ENCODE results near the gene SIX1. TPM values are rescaled to one million over a fixed set of nuclear protein-coding genes. Genes with fewer than 3 reads are reported as not detected.

Gene SIX1
- total RNA-seq, result 0.05 TPM in 1 of 2 replicates, not detected in the other

GRCh38 chr14:60648934-60649874, at the start of gene SIX1:
SIX1 (minus strand) TSS chr14:60649477; CDS start chr14:60649189, 288 bp downstream.

Other genes with a start within 250 kb of the SIX1 start
- gene C14orf39, start 163.4 kb downstream of the SIX1 start, total RNA-seq, result 0.05 TPM in 1 of 2 replicates, not detected in the other
- gene SIX6, start 140.3 kb downstream of the SIX1 start, total RNA-seq, result not detected in 2 replicates
- 5.3 and 12.3 TPM in 2 replicates for gene SIX4, start 74.9 kb upstream of the SIX1 start, total RNA-seq
- gene MNAT1, start 85.3 kb upstream of the SIX1 start, total RNA-seq, result 37.1 and 57.3 TPM in 2 replicates

Data from smooth muscle cell of the umbilical artery (primary cell).